Mesothelial cell of epicardium (in vitro differentiated cells): Measurements from ENCODE around the gene ERCC2. TPM values are rescaled to one million over a fixed set of nuclear protein-coding genes. Genes with fewer than 3 reads are reported as not detected.

Experiments
- DNase-seq, 2 experiments: peaks; one replicate each; pipeline ENCODE4 v3.0.0; 2021; ENCODE audit warnings: low spot score in 2 of 2; ENCODE audit not compliant: unreplicated experiment in 2 of 2
- H3K27ac Mint-ChIP-seq: 2 replicates; pipeline ENCODE4 v1.8.0; 2021; ENCODE audit warnings: mixed read lengths
- H3K27me3 Mint-ChIP-seq: 2 replicates; pipeline ENCODE4 v1.8.0; 2021; ENCODE audit warnings: low read depth, mixed read lengths
- H3K36me3 Mint-ChIP-seq: 2 replicates; pipeline ENCODE4 v1.8.0; 2021; ENCODE audit warnings: mixed read lengths
- H3K4me1 Mint-ChIP-seq: 2 replicates; pipeline ENCODE4 v1.8.0; 2021; ENCODE audit warnings: mixed read lengths
- H3K4me3 Mint-ChIP-seq: 2 replicates; pipeline ENCODE4 v1.8.0; 2021; ENCODE audit warnings: mild to moderate bottlenecking, moderate library complexity, mixed read lengths
- H3K9me3 Mint-ChIP-seq: 2 replicates; pipeline ENCODE4 v1.8.0; 2021; ENCODE audit warnings: mixed read lengths
- total RNA-seq: library from RNA; stranded (reverse); gene quantifications from 3 replicates; pipeline ENCODE4 v1.2.1, GENCODE V29; 2021
- TF ChIP-seq, protein P1 (sequence below): fragments of 200-600 bp; sonication (generic); IDR thresholded peaks from one replicate; pipeline ENCODE4 v1.5.0; 2021; ENCODE audit warnings: antibody characterized with exemption; ENCODE audit not compliant: unreplicated experiment

Gene ERCC2
- total RNA-seq, 1 donor from 2014 or later: 62.7 TPM

DNA sequence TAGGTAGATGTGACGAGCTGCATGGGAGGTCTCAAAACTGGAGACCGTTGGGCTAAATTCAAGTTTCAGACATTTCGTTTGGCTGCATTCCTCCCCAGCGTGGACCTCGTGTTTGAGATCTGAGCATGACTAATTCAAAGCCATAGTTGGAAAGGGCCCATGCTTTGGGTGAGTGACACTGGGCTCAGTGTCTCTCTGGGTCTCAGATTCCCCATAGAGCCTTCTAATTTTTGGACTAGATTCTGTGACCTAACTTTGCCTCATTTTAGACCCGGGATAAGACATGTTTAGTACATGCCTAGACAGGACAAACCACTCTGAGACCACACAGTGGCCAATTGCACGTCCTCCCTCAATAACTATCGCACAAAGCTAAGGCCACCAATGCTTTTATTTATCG is 64.3 kb downstream of the ERCC2 start:
- TF ChIP-seq, protein P1, sequence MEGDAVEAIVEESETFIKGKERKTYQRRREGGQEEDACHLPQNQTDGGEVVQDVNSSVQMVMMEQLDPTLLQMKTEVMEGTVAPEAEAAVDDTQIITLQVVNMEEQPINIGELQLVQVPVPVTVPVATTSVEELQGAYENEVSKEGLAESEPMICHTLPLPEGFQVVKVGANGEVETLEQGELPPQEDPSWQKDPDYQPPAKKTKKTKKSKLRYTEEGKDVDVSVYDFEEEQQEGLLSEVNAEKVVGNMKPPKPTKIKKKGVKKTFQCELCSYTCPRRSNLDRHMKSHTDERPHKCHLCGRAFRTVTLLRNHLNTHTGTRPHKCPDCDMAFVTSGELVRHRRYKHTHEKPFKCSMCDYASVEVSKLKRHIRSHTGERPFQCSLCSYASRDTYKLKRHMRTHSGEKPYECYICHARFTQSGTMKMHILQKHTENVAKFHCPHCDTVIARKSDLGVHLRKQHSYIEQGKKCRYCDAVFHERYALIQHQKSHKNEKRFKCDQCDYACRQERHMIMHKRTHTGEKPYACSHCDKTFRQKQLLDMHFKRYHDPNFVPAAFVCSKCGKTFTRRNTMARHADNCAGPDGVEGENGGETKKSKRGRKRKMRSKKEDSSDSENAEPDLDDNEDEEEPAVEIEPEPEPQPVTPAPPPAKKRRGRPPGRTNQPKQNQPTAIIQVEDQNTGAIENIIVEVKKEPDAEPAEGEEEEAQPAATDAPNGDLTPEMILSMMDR: no peak
- peaks cover 10% of the 10 kb centered on the region for H3K4me1 Mint-ChIP-seq
- no peak for DNase-seq
- peaks cover 6% of the 10 kb centered on the region for H3K36me3 Mint-ChIP-seq
- H3K27me3 Mint-ChIP-seq: no peaks in the 10 kb centered on the region
- H3K27ac Mint-ChIP-seq: no peak overlapping the region
- H3K4me3 Mint-ChIP-seq: no peak overlapping the region
- no peaks in the 10 kb centered on the region for H3K9me3 Mint-ChIP-seq

DNA sequence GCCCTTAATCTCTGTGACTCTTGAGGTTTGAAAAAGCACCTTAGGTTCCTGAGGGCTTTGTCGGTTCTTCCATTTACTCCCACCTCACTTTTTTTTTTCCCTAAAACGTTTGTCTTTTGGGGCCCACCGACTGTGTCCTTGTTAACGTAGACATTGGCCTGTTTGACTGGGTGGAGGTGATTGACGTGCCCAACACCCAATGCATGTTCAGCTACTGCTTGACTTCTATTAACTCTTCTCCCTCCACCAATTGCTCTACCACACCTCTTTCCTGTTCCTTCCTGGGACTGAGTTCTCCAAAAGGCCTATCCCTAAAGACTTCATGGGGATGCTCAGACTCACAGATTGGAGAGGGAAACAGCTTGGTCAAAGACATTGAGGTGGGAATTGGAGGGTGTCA is 65.0 kb downstream of the ERCC2 start:
- TF ChIP-seq, protein P1: no peak
- Mint-ChIP-seq H3K4me1 (peaks cover 10% of the 10 kb centered on the region), H3K27ac (no peak overlapping the region), H3K4me3 (no peak overlapping the region), H3K27me3 (no peaks in the 10 kb centered on the region), H3K9me3 (no peaks in the 10 kb centered on the region), H3K36me3 (peaks cover 6% of the 10 kb centered on the region)
- no peak for DNase-seq

GRCh38 chr19:45305007-45305406 is 65.4 kb downstream of the ERCC2 start:
- Mint-ChIP-seq H3K4me1 (peaks cover 10% of the 10 kb centered on the region), H3K9me3 (no peaks in the 10 kb centered on the region), H3K27me3 (no peaks in the 10 kb centered on the region), H3K4me3 (no peak overlapping the region), H3K36me3 (peaks cover 8% of the 10 kb centered on the region), H3K27ac (no peak overlapping the region)
- TF ChIP-seq, protein P1: no peak
- no peak for DNase-seq

- DNase-seq: no peak
- Mint-ChIP-seq H3K9me3 (no peaks in the 10 kb centered on the region), H3K27ac (no peak overlapping the region), H3K4me3 (no peak overlapping the region), H3K4me1 (peaks cover 10% of the 10 kb centered on the region), H3K36me3 (peaks cover 13% of the 10 kb centered on the region), H3K27me3 (no peaks in the 10 kb centered on the region)
- TF ChIP-seq, protein P1: no peak
Observed at GRCh38 chr19:45304141-45304926, 66.0 kb downstream of the ERCC2 start.

GRCh38 chr19:45303269-45304060 is 66.9 kb downstream of the ERCC2 start:
- DNase-seq: no peak
- Mint-ChIP-seq H3K4me1 (peaks cover 10% of the 10 kb centered on the region), H3K27ac (no peak overlapping the region), H3K27me3 (no peaks in the 10 kb centered on the region), H3K4me3 (no peak overlapping the region), H3K9me3 (no peaks in the 10 kb centered on the region), H3K36me3 (peaks cover 17% of the 10 kb centered on the region)
- TF ChIP-seq, protein P1: no peak
